Testis (tissue), 2 donors: ENCODE results near the gene MACROH2A1.

ENCODE experiments used
- POLR2A ChIP-seq: fragments of 450-650 bp; IDR thresholded peaks from one replicate; pipeline ENCODE4 v1.6.1; 2017; ENCODE audit warnings: antibody characterized with exemption, mild to moderate bottlenecking, moderate library complexity
- TF ChIP-seq, protein P1 (sequence below), 3 experiments: fragments of 450-650 bp in 2 of 3; fragments of 200-600 bp in 1 of 3; sonication (generic) in 1 of 3; IDR thresholded peaks; one replicate each; pipeline ENCODE4 v1.5.1; 2016 to 2019; ENCODE audit warnings: antibody characterized with exemption in 3 of 3, mild to moderate bottlenecking in 2 of 3, moderate library complexity in 1 of 3

DNA sequence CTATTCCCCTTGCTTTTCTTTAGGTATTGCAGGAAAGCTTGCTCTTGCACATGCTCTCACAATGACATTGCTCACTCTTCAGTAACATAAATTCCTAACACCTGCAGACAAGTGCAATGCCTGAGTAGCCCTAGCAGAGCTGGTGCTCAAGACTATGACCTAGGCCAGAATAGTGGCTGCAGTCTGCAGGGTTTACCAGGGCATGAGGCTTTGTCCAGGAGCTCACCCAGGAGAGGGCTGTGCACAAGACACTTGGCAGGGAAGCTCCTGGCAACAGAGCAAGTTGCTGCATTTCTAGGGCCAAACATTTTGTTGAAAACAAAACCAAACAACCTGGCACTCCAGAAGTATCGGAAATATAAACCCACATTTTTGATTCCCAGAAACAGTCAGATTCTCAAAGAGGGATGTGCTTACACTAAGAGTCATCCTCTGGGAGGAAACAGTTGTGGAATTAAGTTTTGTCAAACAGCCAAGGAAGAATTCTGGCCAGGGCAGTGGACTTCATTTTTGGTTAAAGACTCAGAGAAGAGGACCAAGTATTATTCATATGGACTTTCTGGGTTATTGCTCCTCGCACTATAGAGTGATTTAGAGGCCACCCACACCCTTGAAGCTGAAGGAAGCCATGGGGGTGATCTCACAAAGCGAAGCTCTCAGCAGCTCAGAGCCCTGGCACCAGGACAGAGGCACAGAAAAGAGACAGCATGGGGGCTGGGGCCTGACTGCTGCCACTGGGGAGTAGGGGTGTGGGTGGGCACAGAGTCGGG, 44.9 kb downstream of the MACROH2A1 start:
- TF ChIP-seq, protein P1, sequence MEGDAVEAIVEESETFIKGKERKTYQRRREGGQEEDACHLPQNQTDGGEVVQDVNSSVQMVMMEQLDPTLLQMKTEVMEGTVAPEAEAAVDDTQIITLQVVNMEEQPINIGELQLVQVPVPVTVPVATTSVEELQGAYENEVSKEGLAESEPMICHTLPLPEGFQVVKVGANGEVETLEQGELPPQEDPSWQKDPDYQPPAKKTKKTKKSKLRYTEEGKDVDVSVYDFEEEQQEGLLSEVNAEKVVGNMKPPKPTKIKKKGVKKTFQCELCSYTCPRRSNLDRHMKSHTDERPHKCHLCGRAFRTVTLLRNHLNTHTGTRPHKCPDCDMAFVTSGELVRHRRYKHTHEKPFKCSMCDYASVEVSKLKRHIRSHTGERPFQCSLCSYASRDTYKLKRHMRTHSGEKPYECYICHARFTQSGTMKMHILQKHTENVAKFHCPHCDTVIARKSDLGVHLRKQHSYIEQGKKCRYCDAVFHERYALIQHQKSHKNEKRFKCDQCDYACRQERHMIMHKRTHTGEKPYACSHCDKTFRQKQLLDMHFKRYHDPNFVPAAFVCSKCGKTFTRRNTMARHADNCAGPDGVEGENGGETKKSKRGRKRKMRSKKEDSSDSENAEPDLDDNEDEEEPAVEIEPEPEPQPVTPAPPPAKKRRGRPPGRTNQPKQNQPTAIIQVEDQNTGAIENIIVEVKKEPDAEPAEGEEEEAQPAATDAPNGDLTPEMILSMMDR (IDR thresholded peaks at IDR 0.05), result no peak
- no peak for TF ChIP-seq POLR2A
